Measurements from ENCODE around the gene TBC1D22A. TPM values are rescaled to one million over a fixed set of nuclear protein-coding genes. Genes with fewer than 3 reads are reported as not detected.

The TBC1D22A gene
- total RNA-seq, 2 donors from 2014 or later = 21.0 to 27.9 TPM

GRCh38 chr22:47201996-47202818, 439.8 kb downstream of the TBC1D22A start:
- Histone ChIP-seq H3K27me3 (ENCODE audit: control insufficient read depth, insufficient read depth, low read length, poor library complexity, severe bottlenecking) (no peaks in the 10 kb centered on the region), H3K9ac (ENCODE audit: extremely low read depth, low read length, poor library complexity, severe bottlenecking) (no peak overlapping the region), H3K27ac (ENCODE audit: low read depth, low read length) (no peak overlapping the region), H3K36me3 (ENCODE audit: control insufficient read depth, insufficient read depth, low read length) (no peaks in the 10 kb centered on the region), H3K4me3 (ENCODE audit: low read length) (no peak overlapping the region), H3K4me1 (ENCODE audit: control insufficient read depth, insufficient read depth, low read length) (no peaks in the 10 kb centered on the region), H3K9me3 (ENCODE audit: control insufficient read depth, low read length) (peaks cover 15% of the 10 kb centered on the region)
- Mint-ChIP-seq H3K36me3 (ENCODE audit: low read depth) (no peaks in the 10 kb centered on the region), H3K9me3 (peaks cover 75% of the 10 kb centered on the region), H3K4me3 (no peak overlapping the region), H3K4me1 (no peaks in the 10 kb centered on the region), H3K27ac (no peak overlapping the region), H3K27me3 (ENCODE audit: insufficient read depth) (no peaks in the 10 kb centered on the region)
- WGBS, 2 experiments (ENCODE audit: insufficient coverage in 1 of 2, insufficient read length in 1 of 2) = 88 to 92% methylated on average over 13 to 27 of the region's 27 CpGs
- peak; percentile 17 for DNase-seq
- TF ChIP-seq, protein P1, sequence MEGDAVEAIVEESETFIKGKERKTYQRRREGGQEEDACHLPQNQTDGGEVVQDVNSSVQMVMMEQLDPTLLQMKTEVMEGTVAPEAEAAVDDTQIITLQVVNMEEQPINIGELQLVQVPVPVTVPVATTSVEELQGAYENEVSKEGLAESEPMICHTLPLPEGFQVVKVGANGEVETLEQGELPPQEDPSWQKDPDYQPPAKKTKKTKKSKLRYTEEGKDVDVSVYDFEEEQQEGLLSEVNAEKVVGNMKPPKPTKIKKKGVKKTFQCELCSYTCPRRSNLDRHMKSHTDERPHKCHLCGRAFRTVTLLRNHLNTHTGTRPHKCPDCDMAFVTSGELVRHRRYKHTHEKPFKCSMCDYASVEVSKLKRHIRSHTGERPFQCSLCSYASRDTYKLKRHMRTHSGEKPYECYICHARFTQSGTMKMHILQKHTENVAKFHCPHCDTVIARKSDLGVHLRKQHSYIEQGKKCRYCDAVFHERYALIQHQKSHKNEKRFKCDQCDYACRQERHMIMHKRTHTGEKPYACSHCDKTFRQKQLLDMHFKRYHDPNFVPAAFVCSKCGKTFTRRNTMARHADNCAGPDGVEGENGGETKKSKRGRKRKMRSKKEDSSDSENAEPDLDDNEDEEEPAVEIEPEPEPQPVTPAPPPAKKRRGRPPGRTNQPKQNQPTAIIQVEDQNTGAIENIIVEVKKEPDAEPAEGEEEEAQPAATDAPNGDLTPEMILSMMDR (conservative IDR thresholded peaks at IDR 0.05) = no peak

- Histone ChIP-seq H3K4me3 (ENCODE audit: low read length) (no peak overlapping the region), H3K4me1 (ENCODE audit: control insufficient read depth, insufficient read depth, low read length) (no peaks in the 10 kb centered on the region), H3K9ac (ENCODE audit: extremely low read depth, low read length, poor library complexity, severe bottlenecking) (no peak overlapping the region), H3K9me3 (ENCODE audit: control insufficient read depth, low read length) (peaks cover 20% of the 10 kb centered on the region), H3K27me3 (ENCODE audit: control insufficient read depth, insufficient read depth, low read length, poor library complexity, severe bottlenecking) (no peaks in the 10 kb centered on the region), H3K36me3 (ENCODE audit: control insufficient read depth, insufficient read depth, low read length) (no peaks in the 10 kb centered on the region), H3K27ac (ENCODE audit: low read depth, low read length) (no peak overlapping the region)
- 76 to 86% methylated on average over 10 to 16 of the region's 16 CpGs for WGBS, 2 experiments (ENCODE audit: insufficient coverage in 1 of 2, insufficient read length in 1 of 2)
- H3K4me3 Mint-ChIP-seq = no peak overlapping the region
- no peaks in the 10 kb centered on the region for H3K27me3 Mint-ChIP-seq (ENCODE audit: insufficient read depth)
- no peaks in the 10 kb centered on the region for H3K4me1 Mint-ChIP-seq
- peak; percentile 25 for DNase-seq
- peaks cover 83% of the 10 kb centered on the region for H3K9me3 Mint-ChIP-seq
- no peak overlapping the region for H3K27ac Mint-ChIP-seq
- no peaks in the 10 kb centered on the region for H3K36me3 Mint-ChIP-seq (ENCODE audit: low read depth)
- TF ChIP-seq, protein P1 (conservative IDR thresholded peaks at IDR 0.05) = no peak
Observed at GRCh38 chr22:47202819-47203553, 440.5 kb downstream of the TBC1D22A start.

DNA sequence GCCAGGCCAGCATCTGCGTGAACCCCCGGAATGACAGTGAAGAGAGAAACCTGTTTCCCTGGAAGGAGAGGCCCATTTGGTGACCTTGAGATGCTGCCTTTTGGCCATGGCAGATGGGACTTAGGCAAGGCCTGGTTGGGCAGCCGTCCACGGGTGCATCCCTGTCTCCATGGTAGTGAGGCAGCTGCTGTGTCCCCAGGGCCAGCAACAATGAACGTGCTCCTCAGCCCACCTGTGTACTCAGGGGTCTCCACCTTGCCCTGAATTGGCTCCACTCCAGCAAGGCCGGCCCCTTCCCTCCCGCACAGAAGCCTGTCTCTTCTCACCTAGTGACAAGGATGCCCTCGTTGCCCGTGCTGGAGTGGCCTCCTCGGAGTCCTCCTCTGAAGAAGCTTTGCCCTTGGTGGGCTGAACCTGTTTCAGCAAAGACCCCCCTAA, 441.1 kb downstream of the TBC1D22A start:
- Mint-ChIP-seq H3K27me3 (ENCODE audit: insufficient read depth) (no peaks in the 10 kb centered on the region), H3K9me3 (peaks cover 83% of the 10 kb centered on the region), H3K36me3 (ENCODE audit: low read depth) (no peaks in the 10 kb centered on the region), H3K4me1 (no peaks in the 10 kb centered on the region), H3K27ac (no peak overlapping the region), H3K4me3 (no peak overlapping the region)
- Histone ChIP-seq H3K4me3 (ENCODE audit: low read length) (no peak overlapping the region), H3K27me3 (ENCODE audit: control insufficient read depth, insufficient read depth, low read length, poor library complexity, severe bottlenecking) (no peaks in the 10 kb centered on the region), H3K4me1 (ENCODE audit: control insufficient read depth, insufficient read depth, low read length) (no peaks in the 10 kb centered on the region), H3K9me3 (ENCODE audit: control insufficient read depth, low read length) (peaks cover 20% of the 10 kb centered on the region), H3K27ac (ENCODE audit: low read depth, low read length) (no peak overlapping the region), H3K36me3 (ENCODE audit: control insufficient read depth, insufficient read depth, low read length) (no peaks in the 10 kb centered on the region), H3K9ac (ENCODE audit: extremely low read depth, low read length, poor library complexity, severe bottlenecking) (no peak overlapping the region)
- TF ChIP-seq, protein P1 (conservative IDR thresholded peaks at IDR 0.05) = no peak
- no peak for DNase-seq
- WGBS, 2 experiments (ENCODE audit: insufficient coverage in 1 of 2, insufficient read length in 1 of 2) = 84 to 86% methylated on average over 9 to 10 of the region's 10 CpGs

All from endodermal cell (in vitro differentiated cells).